SK-N-SH (cell line): ENCODE measurements around the gene CD300H. TPM values are rescaled to one million over a fixed set of nuclear protein-coding genes. Genes with fewer than 3 reads are reported as not detected.

Source experiments
- CTCF ChIA-PET: fragments of 300-600, 350-600 bp; formaldehyde crosslinking; extraction: SDS; loops from one replicate; lab custom pipeline; 2021; lab: Yijun Ruan, JAX
- POLR2A ChIA-PET: fragments of 350-600 bp; sonication (Branson Sonifier 250); formaldehyde crosslinking; extraction: SDS; loops from one replicate; lab custom pipeline; 2020; ENCODE audit warnings: antibody characterized with exemption, inconsistent platforms; lab: Yijun Ruan, JAX
- DNase-seq: peaks from one replicate; pipeline ENCODE4 v3.0.0; 2012
- H2AFZ ChIP-seq: fragments of 200-600 bp; sonication (generic); 2 replicates; pipeline ENCODE4 v1.8.1; 2016; ENCODE audit warnings: antibody characterized with exemption, mild to moderate bottlenecking, low read depth
- H3F3A ChIP-seq: fragments of 200-600 bp; sonication (generic); replicated peaks from 2 replicates; pipeline ENCODE3; 2016; ENCODE audit warnings: antibody characterized with exemption, mild to moderate bottlenecking; ENCODE audit not compliant: insufficient read depth
- H3K27ac ChIP-seq, 2 experiments: fragments of 200-500 bp in 1 of 2; fragments of 200-600 bp in 1 of 2; sonication (Bioruptor generic) in 1 of 2; sonication (generic), shearing (Covaris generic) in 1 of 2; 2 replicates each; pipeline versions ENCODE4 v1.5.1 to v1.6.1; 2014 to 2016; ENCODE audit warnings: low read depth in 2 of 2, inconsistent platforms in 1 of 2, low read length in 1 of 2, mild to moderate bottlenecking in 1 of 2, mixed read lengths in 1 of 2
- H3K27me3 ChIP-seq: fragments of 200-600 bp; sonication (generic), shearing (Covaris generic); 2 replicates; pipeline ENCODE4 v1.6.1; 2016; ENCODE audit warnings: mixed run types; ENCODE audit not compliant: insufficient read depth
- H3K36me3 ChIP-seq, 2 experiments: fragments of 200-500 bp in 1 of 2; fragments of 200-600 bp in 1 of 2; sonication (Bioruptor generic) in 1 of 2; sonication (generic) in 1 of 2; replicated peaks in 1 of 2; 2 replicates each; pipeline versions ENCODE3 to v1.5.1; 2014 to 2016; ENCODE audit warnings: low read length in 1 of 2, mild to moderate bottlenecking in 1 of 2; ENCODE audit not compliant: insufficient read depth in 2 of 2, control insufficient read depth in 1 of 2
- H3K4me1 ChIP-seq, 2 experiments: fragments of 200-500 bp in 1 of 2; fragments of 200-600 bp in 1 of 2; sonication (Bioruptor generic) in 1 of 2; sonication (generic), shearing (Covaris generic) in 1 of 2; 2 replicates each; pipeline versions ENCODE4 v1.5.1 to v1.6.1; 2014 to 2016; ENCODE audit warnings: low read depth in 1 of 2, low read length in 1 of 2, mixed run types in 1 of 2; ENCODE audit not compliant: insufficient read depth in 2 of 2, control insufficient read depth in 1 of 2
- H3K4me2 ChIP-seq: fragments of 200-600 bp; sonication (generic), shearing (Covaris generic); 2 replicates; pipeline ENCODE4 v1.6.1; 2017; ENCODE audit warnings: mixed run types
- H3K4me3 ChIP-seq, 2 experiments: fragments of 200-500 bp in 1 of 2; fragments of 200-600 bp in 1 of 2; sonication (Bioruptor generic) in 1 of 2; sonication (generic), shearing (Covaris generic) in 1 of 2; 2 replicates each; pipeline versions ENCODE4 v1.5.1 to v1.8.1; 2014 to 2016; ENCODE audit warnings: low read depth in 2 of 2, inconsistent platforms in 1 of 2, low read length in 1 of 2, mild to moderate bottlenecking in 1 of 2, mixed read lengths in 1 of 2, moderate library complexity in 1 of 2
- H3K79me2 ChIP-seq: fragments of 200-600 bp; sonication (generic); 2 replicates; pipeline ENCODE4 v1.8.1; 2017; ENCODE audit warnings: mild to moderate bottlenecking; ENCODE audit not compliant: insufficient read depth
- H3K9ac ChIP-seq: fragments of 200-600 bp; sonication (generic); 2 replicates; pipeline ENCODE4 v1.6.1; 2017; ENCODE audit warnings: mixed run types
- H3K9me2 ChIP-seq: fragments of 200-600 bp; sonication (generic); 2 replicates; pipeline ENCODE4 v1.6.1; 2017; ENCODE audit warnings: mixed run types
- H3K9me3 ChIP-seq: fragments of 200-600 bp; sonication (generic); 2 replicates; pipeline ENCODE4 v1.6.1; 2017; ENCODE audit warnings: mixed run types, mild to moderate bottlenecking, moderate library complexity
- H4K20me1 ChIP-seq: fragments of 200-600 bp; sonication (generic); 2 replicates; pipeline ENCODE4 v1.6.1; 2017; ENCODE audit warnings: mild to moderate bottlenecking, mixed run types; ENCODE audit not compliant: insufficient read depth
- ELF1 ChIP-seq: IDR thresholded peaks from 2 replicates; pipeline ENCODE4 v1.4.0; 2012
- EP300 ChIP-seq, 2 experiments: IDR thresholded peaks; 2 replicates each; pipeline versions ENCODE4 v1.4.0 to v1.6.1; 2012; ENCODE audit warnings: borderline replicate concordance in 1 of 2, low read depth in 1 of 2, low read length in 1 of 2
- FOSL2 ChIP-seq: IDR thresholded peaks from 2 replicates; pipeline ENCODE4 v1.4.0; 2012; ENCODE audit warnings: low read depth, mild to moderate bottlenecking, moderate library complexity, borderline replicate concordance
- GABPA ChIP-seq: IDR thresholded peaks from 2 replicates; pipeline ENCODE4 v1.4.0; 2012; ENCODE audit warnings: low read depth, mild to moderate bottlenecking
- JUND ChIP-seq: IDR thresholded peaks from 2 replicates; pipeline ENCODE4 v1.4.0; 2012
- MXI1 ChIP-seq: IDR thresholded peaks from 2 replicates; pipeline ENCODE4 v1.6.1; 2012; ENCODE audit warnings: mild to moderate bottlenecking, low read depth, low read length, improper control_type of control experiment
- NFIC ChIP-seq: IDR thresholded peaks from 2 replicates; pipeline ENCODE4 v1.4.0; 2012; ENCODE audit warnings: borderline replicate concordance
- RAD21 ChIP-seq: IDR thresholded peaks from 2 replicates; pipeline ENCODE4 v1.6.1; 2012; ENCODE audit warnings: mild to moderate bottlenecking, low read length
- RCOR1 ChIP-seq: fragments of 150-350 bp; IDR thresholded peaks from 2 replicates; pipeline ENCODE4 v1.6.1; 2017; ENCODE audit warnings: antibody characterized with exemption, low read length
- RXRA ChIP-seq: IDR thresholded peaks from 2 replicates; pipeline ENCODE4 v1.4.0; 2012; ENCODE audit warnings: low read depth, mild to moderate bottlenecking, borderline replicate concordance
- SIN3A ChIP-seq: IDR thresholded peaks from 2 replicates; pipeline ENCODE4 v1.6.1; 2012; ENCODE audit warnings: low read depth, mild to moderate bottlenecking, low read length, moderate library complexity, borderline replicate concordance
- SMC3 ChIP-seq: IDR thresholded peaks from 2 replicates; pipeline ENCODE4 v1.6.1; 2012; ENCODE audit warnings: low read depth, low read length, improper control_type of control experiment
- WGBS: methylation state at CpG from one replicate; pipeline ENCODE4 v1.1.6; 2017; ENCODE audit warnings: low lambda C conversion rate; 5-methylcytosine and 5-hydroxymethylcytosine counted together
- polyA plus RNA-seq, 3 experiments: library from polyadenylated mRNA; depleted of rRNA; stranded (reverse); fragments of >200 nt; gene quantifications; 2 replicates each; pipeline ENCODE4 v1.2.3, GENCODE V29; 2012
- TF ChIP-seq, protein P1 (sequence below): IDR thresholded peaks from 2 replicates; pipeline ENCODE4 v1.4.0; 2012; ENCODE audit warnings: low read depth
- TF ChIP-seq, protein P2 (sequence below): fragments of 150-350 bp; IDR thresholded peaks from 2 replicates; pipeline ENCODE4 v1.6.1; 2017; ENCODE audit warnings: antibody characterized with exemption, low read length, low read depth, borderline replicate concordance
- TF ChIP-seq, protein P3 (sequence below): IDR thresholded peaks from 2 replicates; pipeline ENCODE4 v1.6.1; 2012; ENCODE audit warnings: mild to moderate bottlenecking, low read depth, low read length, moderate library complexity
- TF ChIP-seq, protein P4 (sequence below): fragments of 150-350 bp; IDR thresholded peaks from 2 replicates; pipeline ENCODE4 v1.6.1; 2016; ENCODE audit warnings: mild to moderate bottlenecking, low read depth, low read length
- TF ChIP-seq, protein P5 (sequence below): IDR thresholded peaks from 2 replicates; pipeline ENCODE4; 2012

CD300H gene
- polyA plus RNA-seq, 1 of the 3 experiments (the other 2 are of a cell fraction): not detected

DNA sequence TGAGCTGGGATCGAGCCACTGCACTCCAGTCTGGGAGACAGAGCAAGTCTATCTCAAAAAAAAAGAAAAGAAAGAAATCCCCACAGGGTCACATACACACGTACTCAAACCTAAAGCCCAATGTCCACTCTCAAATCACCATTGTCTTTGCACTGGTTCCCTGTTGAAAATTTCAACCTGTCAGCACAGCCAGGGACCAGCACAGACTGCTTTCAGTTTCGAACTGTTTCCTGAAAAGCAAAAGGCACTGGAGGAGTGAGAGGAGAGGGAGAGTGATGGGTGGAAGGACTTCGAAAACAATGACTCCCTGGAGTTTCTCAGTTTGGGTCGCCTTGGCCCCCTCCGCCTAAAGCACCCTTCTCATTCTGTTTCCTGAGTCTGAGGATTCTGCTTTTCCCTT is 12.4 kb downstream of the CD300H start:
- H3K27ac ChIP-seq: no peak overlapping the region
- H3K9me2 ChIP-seq: no peaks in the 10 kb centered on the region
- no peak overlapping the region for H3K4me3 ChIP-seq
- CTCF ChIA-PET: interaction anchor here (1.0 to 7.5 kb wide), 3 partner anchors 11 to 176 kb away, joined by 3 to 60 read pairs (median 6); partner anchors contain the start of gene CD300H
- POLR2A ChIA-PET: no interaction called here
- no peak overlapping the region for H3K9ac ChIP-seq
- DNase-seq: no peak
- no peaks in the 10 kb centered on the region for H4K20me1 ChIP-seq
- WGBS: 33% methylated on average over 6 of the region's 6 CpGs
- H2AFZ ChIP-seq: no peak overlapping the region
- H3K9me3 ChIP-seq: 0 out of 2 replicates have a peak, but pooled peaks cover 4% of the 10 kb centered on the region
- no peaks in the 10 kb centered on the region for H3K36me3 ChIP-seq
- no peak for TF ChIP-seq RXRA
- TF ChIP-seq MXI1: no peak
- TF ChIP-seq GABPA: no peak
- no peak for TF ChIP-seq FOSL2
- TF ChIP-seq EP300 (IDR thresholded peaks at IDR 0.05; ENCODE audit: borderline replicate concordance in 1 of 2, low read depth in 1 of 2, low read length in 1 of 2): no peak
- TF ChIP-seq, protein P1, sequence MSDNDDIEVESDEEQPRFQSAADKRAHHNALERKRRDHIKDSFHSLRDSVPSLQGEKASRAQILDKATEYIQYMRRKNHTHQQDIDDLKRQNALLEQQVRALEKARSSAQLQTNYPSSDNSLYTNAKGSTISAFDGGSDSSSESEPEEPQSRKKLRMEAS: no peak
- TF ChIP-seq, protein P2, sequence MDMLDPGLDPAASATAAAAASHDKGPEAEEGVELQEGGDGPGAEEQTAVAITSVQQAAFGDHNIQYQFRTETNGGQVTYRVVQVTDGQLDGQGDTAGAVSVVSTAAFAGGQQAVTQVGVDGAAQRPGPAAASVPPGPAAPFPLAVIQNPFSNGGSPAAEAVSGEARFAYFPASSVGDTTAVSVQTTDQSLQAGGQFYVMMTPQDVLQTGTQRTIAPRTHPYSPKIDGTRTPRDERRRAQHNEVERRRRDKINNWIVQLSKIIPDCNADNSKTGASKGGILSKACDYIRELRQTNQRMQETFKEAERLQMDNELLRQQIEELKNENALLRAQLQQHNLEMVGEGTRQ: no peak
- TF ChIP-seq, protein P3, sequence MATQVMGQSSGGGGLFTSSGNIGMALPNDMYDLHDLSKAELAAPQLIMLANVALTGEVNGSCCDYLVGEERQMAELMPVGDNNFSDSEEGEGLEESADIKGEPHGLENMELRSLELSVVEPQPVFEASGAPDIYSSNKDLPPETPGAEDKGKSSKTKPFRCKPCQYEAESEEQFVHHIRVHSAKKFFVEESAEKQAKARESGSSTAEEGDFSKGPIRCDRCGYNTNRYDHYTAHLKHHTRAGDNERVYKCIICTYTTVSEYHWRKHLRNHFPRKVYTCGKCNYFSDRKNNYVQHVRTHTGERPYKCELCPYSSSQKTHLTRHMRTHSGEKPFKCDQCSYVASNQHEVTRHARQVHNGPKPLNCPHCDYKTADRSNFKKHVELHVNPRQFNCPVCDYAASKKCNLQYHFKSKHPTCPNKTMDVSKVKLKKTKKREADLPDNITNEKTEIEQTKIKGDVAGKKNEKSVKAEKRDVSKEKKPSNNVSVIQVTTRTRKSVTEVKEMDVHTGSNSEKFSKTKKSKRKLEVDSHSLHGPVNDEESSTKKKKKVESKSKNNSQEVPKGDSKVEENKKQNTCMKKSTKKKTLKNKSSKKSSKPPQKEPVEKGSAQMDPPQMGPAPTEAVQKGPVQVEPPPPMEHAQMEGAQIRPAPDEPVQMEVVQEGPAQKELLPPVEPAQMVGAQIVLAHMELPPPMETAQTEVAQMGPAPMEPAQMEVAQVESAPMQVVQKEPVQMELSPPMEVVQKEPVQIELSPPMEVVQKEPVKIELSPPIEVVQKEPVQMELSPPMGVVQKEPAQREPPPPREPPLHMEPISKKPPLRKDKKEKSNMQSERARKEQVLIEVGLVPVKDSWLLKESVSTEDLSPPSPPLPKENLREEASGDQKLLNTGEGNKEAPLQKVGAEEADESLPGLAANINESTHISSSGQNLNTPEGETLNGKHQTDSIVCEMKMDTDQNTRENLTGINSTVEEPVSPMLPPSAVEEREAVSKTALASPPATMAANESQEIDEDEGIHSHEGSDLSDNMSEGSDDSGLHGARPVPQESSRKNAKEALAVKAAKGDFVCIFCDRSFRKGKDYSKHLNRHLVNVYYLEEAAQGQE: no peak
- TF ChIP-seq ELF1: no peak
- TF ChIP-seq SMC3: no peak
- no peak for TF ChIP-seq RAD21
- no peak for TF ChIP-seq RCOR1
- TF ChIP-seq, protein P4, sequence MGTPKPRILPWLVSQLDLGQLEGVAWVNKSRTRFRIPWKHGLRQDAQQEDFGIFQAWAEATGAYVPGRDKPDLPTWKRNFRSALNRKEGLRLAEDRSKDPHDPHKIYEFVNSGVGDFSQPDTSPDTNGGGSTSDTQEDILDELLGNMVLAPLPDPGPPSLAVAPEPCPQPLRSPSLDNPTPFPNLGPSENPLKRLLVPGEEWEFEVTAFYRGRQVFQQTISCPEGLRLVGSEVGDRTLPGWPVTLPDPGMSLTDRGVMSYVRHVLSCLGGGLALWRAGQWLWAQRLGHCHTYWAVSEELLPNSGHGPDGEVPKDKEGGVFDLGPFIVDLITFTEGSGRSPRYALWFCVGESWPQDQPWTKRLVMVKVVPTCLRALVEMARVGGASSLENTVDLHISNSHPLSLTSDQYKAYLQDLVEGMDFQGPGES: no peak
- TF ChIP-seq NFIC: no peak
- TF ChIP-seq, protein P5, sequence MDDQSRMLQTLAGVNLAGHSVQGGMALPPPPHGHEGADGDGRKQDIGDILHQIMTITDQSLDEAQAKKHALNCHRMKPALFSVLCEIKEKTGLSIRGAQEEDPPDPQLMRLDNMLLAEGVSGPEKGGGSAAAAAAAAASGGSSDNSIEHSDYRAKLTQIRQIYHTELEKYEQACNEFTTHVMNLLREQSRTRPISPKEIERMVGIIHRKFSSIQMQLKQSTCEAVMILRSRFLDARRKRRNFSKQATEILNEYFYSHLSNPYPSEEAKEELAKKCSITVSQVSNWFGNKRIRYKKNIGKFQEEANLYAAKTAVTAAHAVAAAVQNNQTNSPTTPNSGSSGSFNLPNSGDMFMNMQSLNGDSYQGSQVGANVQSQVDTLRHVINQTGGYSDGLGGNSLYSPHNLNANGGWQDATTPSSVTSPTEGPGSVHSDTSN: no peak
- no peak for TF ChIP-seq JUND
- TF ChIP-seq SIN3A: no peak
- TF ChIP-seq, all 33 proteins: peak for 0
- Histone ChIP-seq H3K27me3 (no peaks in the 10 kb centered on the region), H3K4me2 (no peak overlapping the region), H3K79me2 (no peaks in the 10 kb centered on the region), H3K4me1 (no peaks in the 10 kb centered on the region), H3F3A (no peaks in the 10 kb centered on the region)
